ENCODE data around the gene EIF3L.

EIF3L gene

GRCh38 chr22:37916311-37916710, 67.1 kb downstream of the EIF3L start:
- Mint-ChIP-seq H3K9me3 (no peaks in the 10 kb centered on the region), H3K4me1 (peaks cover 23 to 28% of the 10 kb centered on the region in 2 donors), H3K4me3 (no peak overlapping the region), H3K27ac (no peak overlapping the region), H3K27me3 (no peaks in the 10 kb centered on the region), H3K36me3 (peaks cover 13 to 27% of the 10 kb centered on the region in 2 donors)
- no peak for DNase-seq
- ATAC-seq (replicated peaks), result no peak

- Mint-ChIP-seq H3K36me3 (peaks cover 13 to 22% of the 10 kb centered on the region in 2 donors), H3K27ac (peak overlapping the region; percentile 87), H3K9me3 (no peaks in the 10 kb centered on the region), H3K27me3 (no peaks in the 10 kb centered on the region), H3K4me3 (peak overlapping the region; percentile 8 to 28), H3K4me1 (peaks cover 17 to 25% of the 10 kb centered on the region in 2 donors)
- ATAC-seq (replicated peaks) (peak; percentile 86 to 87), DNase-seq (no peak)
These were observed 68.8 kb downstream of the EIF3L start for GRCh38 chr22:37917874-37918548.

- peaks cover 18 to 21% of the 10 kb centered on the region in 2 donors for H3K36me3 Mint-ChIP-seq
- H3K27me3 Mint-ChIP-seq, result no peaks in the 10 kb centered on the region
- ATAC-seq (replicated peaks) (no peak), DNase-seq (no peak)
- peak overlapping the region; percentile 8 to 28 for H3K4me3 Mint-ChIP-seq
- H3K4me1 Mint-ChIP-seq, result peaks cover 14 to 20% of the 10 kb centered on the region in 2 donors
- peak overlapping the region; percentile 87 for H3K27ac Mint-ChIP-seq
- H3K9me3 Mint-ChIP-seq, result no peaks in the 10 kb centered on the region
These were observed 69.5 kb downstream of the EIF3L start for GRCh38 chr22:37918580-37919270.

GRCh38 chr22:37920126-37920525, 70.9 kb downstream of the EIF3L start:
- no peaks in the 10 kb centered on the region for H3K9me3 Mint-ChIP-seq
- ATAC-seq (replicated peaks) (peak; percentile 50 to 58), DNase-seq (no peak)
- peak overlapping the region; percentile 99 for H3K27ac Mint-ChIP-seq
- H3K36me3 Mint-ChIP-seq, result peaks cover 18 to 23% of the 10 kb centered on the region in 2 donors
- H3K4me3 Mint-ChIP-seq, result peak overlapping the region; percentile 80 to 82
- H3K27me3 Mint-ChIP-seq, result no peaks in the 10 kb centered on the region
- H3K4me1 Mint-ChIP-seq, result peaks cover 14 to 20% of the 10 kb centered on the region in 2 donors

GRCh38 chr22:37922191-37922590, 73.0 kb downstream of the EIF3L start:
- Mint-ChIP-seq H3K4me3 (no peak overlapping the region), H3K36me3 (peaks cover 21 to 22% of the 10 kb centered on the region in 2 donors)
- no peak for ATAC-seq (replicated peaks)

GRCh38 chr22:37923927-37924326, 74.7 kb downstream of the EIF3L start:
- DNase-seq, result no peak
- H3K27ac Mint-ChIP-seq, result peak overlapping the region; percentile 51
- peaks cover 7 to 9% of the 10 kb centered on the region in 2 donors for H3K4me1 Mint-ChIP-seq
- H3K27me3 Mint-ChIP-seq, result no peaks in the 10 kb centered on the region
- H3K36me3 Mint-ChIP-seq, result peaks cover 23 to 25% of the 10 kb centered on the region in 2 donors
- ATAC-seq (replicated peaks), result no peak
- no peak overlapping the region for H3K4me3 Mint-ChIP-seq
- no peaks in the 10 kb centered on the region for H3K9me3 Mint-ChIP-seq

More at GRCh38 chr22:37922191-37922590, 73.0 kb downstream of the EIF3L start:
- Mint-ChIP-seq H3K27ac (no peak overlapping the region), H3K4me1 (peaks cover 13 to 20% of the 10 kb centered on the region in 2 donors), H3K9me3 (no peaks in the 10 kb centered on the region), H3K27me3 (no peaks in the 10 kb centered on the region)
- no peak for DNase-seq

- no peaks in the 10 kb centered on the region for H3K9me3 Mint-ChIP-seq
- peaks cover 7 to 9% of the 10 kb centered on the region in 2 donors for H3K4me1 Mint-ChIP-seq
- ATAC-seq (replicated peaks), result no peak
- no peak overlapping the region for H3K4me3 Mint-ChIP-seq
- DNase-seq, result no peak
- peak overlapping the region; percentile 51 for H3K27ac Mint-ChIP-seq
- H3K27me3 Mint-ChIP-seq, result no peaks in the 10 kb centered on the region
- H3K36me3 Mint-ChIP-seq, result peaks cover 27 to 31% of the 10 kb centered on the region in 2 donors
These were observed 75.3 kb downstream of the EIF3L start for GRCh38 chr22:37924386-37925065.

GRCh38 chr22:37925330-37925729, 76.1 kb downstream of the EIF3L start:
- Mint-ChIP-seq H3K27ac (no peak overlapping the region), H3K4me1 (peaks cover 2 to 3% of the 10 kb centered on the region in 2 donors), H3K4me3 (no peak overlapping the region), H3K36me3 (peaks cover 23 to 26% of the 10 kb centered on the region in 2 donors), H3K27me3 (no peaks in the 10 kb centered on the region), H3K9me3 (no peaks in the 10 kb centered on the region)
- DNase-seq, result no peak
- ATAC-seq (replicated peaks), result no peak

GRCh38 chr22:37925767-37926166, 76.5 kb downstream of the EIF3L start:
- H3K9me3 Mint-ChIP-seq, result no peaks in the 10 kb centered on the region
- H3K27me3 Mint-ChIP-seq, result no peaks in the 10 kb centered on the region
- peaks cover 0 to 5% of the 10 kb centered on the region in 2 donors for H3K4me1 Mint-ChIP-seq
- ATAC-seq (replicated peaks), result no peak
- peaks cover 23 to 26% of the 10 kb centered on the region in 2 donors for H3K36me3 Mint-ChIP-seq
- DNase-seq, result no peak
- H3K27ac Mint-ChIP-seq, result no peak overlapping the region
- H3K4me3 Mint-ChIP-seq, result no peak overlapping the region

- Mint-ChIP-seq H3K4me1 (peaks cover 0 to 7% of the 10 kb centered on the region in 2 donors), H3K27me3 (no peaks in the 10 kb centered on the region), H3K9me3 (no peaks in the 10 kb centered on the region), H3K27ac (no peak overlapping the region), H3K36me3 (peaks cover 23 to 26% of the 10 kb centered on the region in 2 donors), H3K4me3 (no peak overlapping the region)
- ATAC-seq (replicated peaks), result no peak
- no peak for DNase-seq
These were observed 77.1 kb downstream of the EIF3L start for GRCh38 chr22:37926358-37926757.

GRCh38 chr22:37926771-37927636, 77.8 kb downstream of the EIF3L start:
- Mint-ChIP-seq H3K36me3 (peaks cover 23 to 29% of the 10 kb centered on the region in 2 donors), H3K4me3 (no peak overlapping the region), H3K27ac (no peak overlapping the region), H3K4me1 (peaks cover 6 to 13% of the 10 kb centered on the region in 2 donors), H3K27me3 (no peaks in the 10 kb centered on the region), H3K9me3 (no peaks in the 10 kb centered on the region)
- no peak for DNase-seq
- ATAC-seq (replicated peaks), result no peak

- Mint-ChIP-seq H3K4me1 (peaks cover 9 to 13% of the 10 kb centered on the region in 2 donors), H3K27ac (no peak overlapping the region), H3K9me3 (no peaks in the 10 kb centered on the region), H3K27me3 (no peaks in the 10 kb centered on the region), H3K36me3 (peaks cover 23 to 34% of the 10 kb centered on the region in 2 donors), H3K4me3 (no peak overlapping the region)
- ATAC-seq (replicated peaks) (no peak), DNase-seq (no peak)
These were observed 78.4 kb downstream of the EIF3L start for GRCh38 chr22:37927637-37927936.

GRCh38 chr22:37929390-37929789, 80.2 kb downstream of the EIF3L start:
- Mint-ChIP-seq H3K27ac (no peak overlapping the region), H3K4me1 (peaks cover 25 to 27% of the 10 kb centered on the region in 2 donors), H3K36me3 (peaks cover 21 to 34% of the 10 kb centered on the region in 2 donors), H3K27me3 (no peaks in the 10 kb centered on the region), H3K4me3 (no peak overlapping the region), H3K9me3 (no peaks in the 10 kb centered on the region)
- ATAC-seq (replicated peaks) (no peak), DNase-seq (no peak)
